Esophagus squamous epithelium (tissue), 4 donors: ENCODE data around the gene PHACTR2.

Experiments used
- POLR2A ChIP-seq, 4 donors: fragments of 450-650 bp; IDR thresholded peaks; one replicate each; pipeline ENCODE4 v1.6.1; 2017; ENCODE audit warnings: antibody characterized with exemption in 4 of 4, mild to moderate bottlenecking in 4 of 4, moderate library complexity in 3 of 4
- TF ChIP-seq, protein P1 (sequence below), 6 experiments: fragments of 450-650 bp in 4 of 6; fragments of 200-600 bp in 2 of 6; sonication (generic) in 2 of 6; IDR thresholded peaks; one replicate each; pipeline ENCODE4 v1.5.1; 2016 to 2019; ENCODE audit warnings: antibody characterized with exemption in 6 of 6, mild to moderate bottlenecking in 4 of 6, moderate library complexity in 4 of 6

DNA sequence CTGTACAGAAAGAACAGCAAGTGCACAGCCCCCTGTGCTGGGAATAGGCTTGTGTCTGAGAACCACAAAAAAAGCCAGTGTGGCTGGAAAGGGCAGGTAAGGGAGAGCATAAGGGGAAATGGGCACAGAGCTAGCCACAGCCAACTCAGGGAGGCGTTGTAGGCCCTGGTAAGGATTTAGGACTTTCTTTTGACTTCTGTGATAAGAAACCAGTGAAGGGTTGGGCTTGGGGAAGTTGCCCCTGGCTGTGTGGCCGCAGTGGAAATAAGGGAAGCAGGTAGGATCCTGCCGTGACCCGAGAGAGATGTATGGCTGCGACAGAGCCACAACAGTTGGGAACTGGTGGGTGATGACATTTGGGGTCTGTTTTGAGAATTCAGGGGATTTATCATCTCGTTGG is 30.0 kb upstream of the PHACTR2 start:
- TF ChIP-seq, protein P1, sequence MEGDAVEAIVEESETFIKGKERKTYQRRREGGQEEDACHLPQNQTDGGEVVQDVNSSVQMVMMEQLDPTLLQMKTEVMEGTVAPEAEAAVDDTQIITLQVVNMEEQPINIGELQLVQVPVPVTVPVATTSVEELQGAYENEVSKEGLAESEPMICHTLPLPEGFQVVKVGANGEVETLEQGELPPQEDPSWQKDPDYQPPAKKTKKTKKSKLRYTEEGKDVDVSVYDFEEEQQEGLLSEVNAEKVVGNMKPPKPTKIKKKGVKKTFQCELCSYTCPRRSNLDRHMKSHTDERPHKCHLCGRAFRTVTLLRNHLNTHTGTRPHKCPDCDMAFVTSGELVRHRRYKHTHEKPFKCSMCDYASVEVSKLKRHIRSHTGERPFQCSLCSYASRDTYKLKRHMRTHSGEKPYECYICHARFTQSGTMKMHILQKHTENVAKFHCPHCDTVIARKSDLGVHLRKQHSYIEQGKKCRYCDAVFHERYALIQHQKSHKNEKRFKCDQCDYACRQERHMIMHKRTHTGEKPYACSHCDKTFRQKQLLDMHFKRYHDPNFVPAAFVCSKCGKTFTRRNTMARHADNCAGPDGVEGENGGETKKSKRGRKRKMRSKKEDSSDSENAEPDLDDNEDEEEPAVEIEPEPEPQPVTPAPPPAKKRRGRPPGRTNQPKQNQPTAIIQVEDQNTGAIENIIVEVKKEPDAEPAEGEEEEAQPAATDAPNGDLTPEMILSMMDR (IDR thresholded peaks at IDR 0.05): no peak
- TF ChIP-seq POLR2A (IDR thresholded peaks at IDR 0.05): no peak
